Measurements from ENCODE around the gene PNKD. TPM values are rescaled to one million over a fixed set of nuclear protein-coding genes. Genes with fewer than 3 reads are reported as not detected.
"Not testable (repeated sequence)": the region's sequence is repeated elsewhere in the genome, so short reads cannot be mapped to it uniquely, and the experiment has no call there.

Gene PNKD
- total RNA-seq, 2 experiments from 2014 or later = 20.4 to 21.4 TPM

DNA sequence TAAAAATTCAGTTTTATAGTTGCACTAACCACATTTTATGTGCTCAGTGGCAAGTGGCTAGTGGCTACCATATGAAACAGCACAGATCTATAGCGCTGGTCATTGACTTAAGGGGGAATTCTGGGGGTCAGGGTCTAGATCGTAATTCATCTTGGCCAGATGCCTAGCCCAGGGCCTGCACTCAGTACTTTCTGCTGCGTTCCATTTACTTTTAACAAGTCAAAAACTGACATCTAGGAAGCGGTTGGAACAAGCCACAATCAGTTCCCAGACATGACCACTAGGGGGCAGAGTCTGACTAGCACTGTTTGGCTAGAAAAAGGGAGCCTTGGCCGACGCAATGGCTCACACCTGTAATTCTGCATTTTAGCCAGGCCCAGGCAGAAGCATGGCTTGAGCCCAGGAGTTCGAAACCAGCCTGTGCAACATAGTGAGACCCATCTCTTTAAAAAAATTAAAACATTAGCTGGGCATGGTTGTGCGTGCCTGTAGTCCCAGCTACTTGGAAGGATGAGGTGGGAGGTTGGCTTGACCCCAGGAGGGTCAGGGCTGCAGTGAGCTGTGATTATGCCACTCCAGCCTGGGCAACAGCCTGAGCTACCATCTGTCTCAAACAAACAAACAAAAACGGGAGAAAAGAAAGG is 31.0 kb downstream of the PNKD start:
- Mint-ChIP-seq H3K4me3 (no peak overlapping the region), H3K27me3 (ENCODE audit: low read depth) (no peaks in the 10 kb centered on the region), H3K4me1 (ENCODE audit: low read depth) (peaks cover 5% of the 10 kb centered on the region), H3K27ac (no peak overlapping the region), H3K36me3 (ENCODE audit: low read depth) (no peaks in the 10 kb centered on the region), H3K9me3 (no peaks in the 10 kb centered on the region)
- intact Hi-C loops (cut with micrococcal nuclease) = loop anchor here (1.0 kb wide), 6 partner anchors 29 to 546 kb away; partner anchors contain the start of gene CATIP
- DNase-seq = peak; percentile 97
- CTCF ChIA-PET = interaction anchor here (0.7 to 3.9 kb wide), 24 partner anchors 8 to 546 kb away, joined by 3 to 62 read pairs (median 4); partner anchors contain the start of genes CATIP and TMBIM1

DNA sequence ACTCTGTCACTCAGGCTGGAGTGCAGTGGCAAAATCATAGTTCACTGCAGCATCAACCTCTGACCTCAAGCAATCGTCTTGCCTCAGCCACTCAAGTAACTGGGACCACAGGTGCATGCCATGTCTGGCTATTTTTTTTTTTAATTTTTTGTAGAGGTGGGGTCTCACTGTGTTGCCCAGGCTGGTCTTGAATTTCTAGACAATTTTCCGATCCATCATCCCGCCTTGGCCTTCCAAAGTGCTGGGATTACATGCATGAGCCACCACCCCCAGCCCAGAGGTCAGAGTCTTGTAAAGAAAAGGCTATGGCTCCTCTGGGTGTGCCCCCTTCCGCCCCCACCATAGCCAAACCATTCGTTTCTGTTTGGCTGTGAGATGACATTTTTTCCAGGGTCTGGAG is 35.1 kb downstream of the PNKD start:
- CTCF ChIA-PET = interaction anchor here (0.7 kb wide), 1 partner anchor 51 kb away, joined by 4 read pairs; the partner anchor contains the start of gene CATIP
- DNase-seq = no peak
- H3K27me3 Mint-ChIP-seq (ENCODE audit: low read depth) = no peaks in the 10 kb centered on the region
- intact Hi-C loops (cut with micrococcal nuclease) = no loop called here
- H3K4me1 Mint-ChIP-seq (ENCODE audit: low read depth) = peaks cover 9% of the 10 kb centered on the region
- H3K4me3 Mint-ChIP-seq = no peak overlapping the region
- no peaks in the 10 kb centered on the region for H3K9me3 Mint-ChIP-seq
- H3K36me3 Mint-ChIP-seq (ENCODE audit: low read depth) = no peaks in the 10 kb centered on the region
- H3K27ac Mint-ChIP-seq = no peak overlapping the region

DNA sequence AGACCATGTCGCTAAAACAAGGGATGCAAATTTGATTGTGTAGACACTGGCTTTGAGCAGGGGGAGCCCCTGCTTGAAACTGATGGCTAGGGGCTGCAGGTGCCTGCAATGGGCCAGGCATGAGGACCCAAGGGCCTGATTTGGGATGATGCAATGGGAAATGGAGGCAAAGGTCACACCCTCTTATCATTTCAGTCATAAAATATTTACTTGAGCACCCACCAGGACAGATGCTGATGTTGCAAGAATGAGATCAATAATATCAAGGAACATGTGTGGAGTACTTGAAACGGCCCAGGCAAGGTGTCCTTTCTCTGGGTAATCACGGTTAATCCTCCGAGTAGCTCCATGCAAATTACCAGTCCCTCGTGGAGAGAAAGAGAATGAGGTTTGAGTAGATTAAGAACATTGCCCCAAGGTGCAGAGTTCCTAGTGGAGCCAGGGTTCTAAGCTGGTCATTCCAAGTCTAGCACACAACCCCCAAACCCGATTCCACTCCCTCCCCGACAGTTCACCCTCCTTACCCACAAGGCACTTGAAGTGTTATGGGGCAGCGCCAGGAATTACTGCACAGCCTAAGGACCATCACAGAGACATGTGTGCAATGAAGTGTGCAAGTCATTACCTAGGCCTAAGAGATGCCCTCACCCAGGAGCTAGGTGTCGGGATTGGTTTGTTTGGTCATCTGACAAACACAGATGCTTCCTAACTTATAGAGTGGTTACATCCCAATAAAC is 36.0 kb downstream of the PNKD start:
- Mint-ChIP-seq H3K27ac (no peak overlapping the region), H3K4me3 (no peak overlapping the region), H3K9me3 (no peaks in the 10 kb centered on the region), H3K4me1 (ENCODE audit: low read depth) (peaks cover 7% of the 10 kb centered on the region), H3K27me3 (ENCODE audit: low read depth) (no peaks in the 10 kb centered on the region), H3K36me3 (ENCODE audit: low read depth) (no peaks in the 10 kb centered on the region)
- CTCF ChIA-PET = interaction anchor here (0.6 to 2.2 kb wide), 4 partner anchors 10 to 99 kb away, joined by 4 to 9 read pairs (median 5); partner anchors contain the start of gene CATIP
- intact Hi-C loops (cut with micrococcal nuclease) = no loop called here
- no peak for DNase-seq

DNA sequence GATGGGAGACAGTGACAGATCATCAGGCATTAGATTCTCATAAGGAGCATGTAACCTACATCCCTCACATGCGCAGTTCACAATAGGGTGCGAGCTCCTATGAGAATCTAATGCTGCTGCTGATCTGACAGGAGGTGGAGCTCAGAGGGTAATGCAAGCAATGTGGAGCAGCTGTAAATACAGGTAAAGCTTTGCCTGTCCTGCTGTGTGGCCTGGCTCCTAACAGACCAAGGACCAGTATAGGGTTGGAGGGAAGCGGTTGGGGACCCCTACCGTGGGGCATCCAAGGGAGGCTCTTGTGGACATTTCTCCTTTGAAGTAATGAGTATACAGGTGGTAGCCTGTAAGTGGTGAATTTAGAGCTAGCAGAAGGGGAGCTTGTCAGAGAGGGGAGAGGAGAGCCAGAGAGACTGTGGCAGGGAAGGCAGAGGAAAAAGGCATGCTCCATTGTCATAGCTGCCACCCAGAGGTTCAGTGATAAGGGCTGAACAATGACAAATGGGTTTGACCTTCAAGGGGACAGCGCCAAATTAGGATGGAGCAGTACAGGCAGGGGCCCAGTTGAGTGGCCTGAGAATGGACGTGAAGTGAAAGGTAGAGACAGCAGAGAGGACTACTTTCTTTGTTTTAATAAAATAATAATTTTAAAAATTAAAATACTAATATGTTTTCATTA is 37.2 kb downstream of the PNKD start:
- Mint-ChIP-seq H3K36me3 (ENCODE audit: low read depth) (no peaks in the 10 kb centered on the region), H3K9me3 (no peaks in the 10 kb centered on the region), H3K27ac (no peak overlapping the region), H3K27me3 (ENCODE audit: low read depth) (no peaks in the 10 kb centered on the region), H3K4me3 (no peak overlapping the region), H3K4me1 (ENCODE audit: low read depth) (peaks cover 5% of the 10 kb centered on the region)
- CTCF ChIA-PET = interaction anchor here (0.6 to 2.2 kb wide), 6 partner anchors 10 to 468 kb away, joined by 3 to 9 read pairs (median 4); partner anchors contain the start of gene CATIP
- no peak for DNase-seq
- intact Hi-C loops (cut with micrococcal nuclease) = no loop called here

DNA sequence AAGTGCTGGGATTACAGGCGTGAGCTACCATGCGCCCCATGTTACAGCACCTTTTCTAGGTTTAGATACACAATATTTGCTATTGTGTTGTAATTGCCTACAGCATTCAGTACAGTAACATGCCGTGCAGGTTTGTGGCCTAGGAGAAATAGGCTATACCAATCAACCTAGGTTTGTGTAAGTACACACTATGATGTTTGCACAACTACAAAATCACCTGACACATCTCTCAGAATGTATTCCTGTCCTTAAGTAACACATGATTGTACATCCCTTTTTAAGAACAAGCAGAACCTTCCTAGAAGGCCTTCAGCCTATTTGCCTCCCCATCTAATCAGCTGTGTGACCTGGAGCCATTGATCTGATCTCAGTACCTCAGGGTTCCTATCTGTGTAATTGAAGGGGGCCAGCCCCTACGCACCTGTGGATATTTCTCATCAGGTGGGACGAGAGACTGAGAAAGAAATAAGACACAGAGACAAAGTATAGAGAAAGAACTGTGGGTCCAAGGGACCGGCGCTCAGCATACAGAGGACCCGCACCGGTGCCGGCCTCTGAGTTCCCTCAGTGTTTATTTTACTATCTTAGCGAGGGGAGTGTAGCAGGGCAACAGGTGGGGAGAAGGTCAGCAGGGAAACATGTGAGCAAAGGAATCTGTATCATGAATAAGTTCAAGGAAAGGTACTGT is 40.7 kb downstream of the PNKD start:
- CTCF ChIA-PET = no interaction called here
- Mint-ChIP-seq H3K36me3 (ENCODE audit: low read depth) (no peaks in the 10 kb centered on the region), H3K27ac (no peak overlapping the region)

DNA sequence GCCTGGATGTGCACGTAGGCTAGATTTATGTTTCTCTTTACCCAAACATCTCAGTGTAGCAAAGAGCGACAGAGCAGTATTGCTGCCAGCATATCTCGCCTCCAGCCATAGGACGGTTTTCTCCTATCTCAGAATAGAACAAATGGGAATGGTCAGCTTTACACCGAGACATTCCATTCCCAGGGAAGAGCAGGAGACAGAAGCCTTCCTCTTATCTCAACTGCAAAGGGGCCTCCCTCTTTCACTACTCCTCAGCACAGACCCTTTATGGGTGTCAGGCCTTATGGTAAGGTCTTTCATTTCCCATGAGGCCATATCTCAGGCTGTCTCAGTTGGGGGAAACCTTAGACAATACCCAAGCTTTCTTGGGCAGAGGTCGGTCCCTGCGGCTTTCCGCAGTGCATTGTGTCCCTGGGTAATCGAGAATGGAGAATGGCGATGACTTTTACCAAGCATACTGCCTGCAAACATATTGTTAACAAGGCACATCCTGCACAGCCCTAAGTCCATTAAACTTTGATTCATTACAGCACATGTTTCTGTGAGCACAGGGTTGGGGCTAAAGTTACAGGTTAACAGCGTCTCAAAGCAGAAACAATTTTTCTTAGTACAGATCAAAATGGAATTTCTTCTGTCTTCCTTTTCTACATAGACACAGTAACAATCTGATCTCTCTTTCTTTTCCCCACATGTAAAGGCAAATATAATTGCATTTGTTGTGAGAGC is 41.4 kb downstream of the PNKD start:
- CTCF ChIA-PET = interaction anchor here (1.0 kb wide), 1 partner anchor 10 kb away, joined by 4 read pairs; no protein-coding TSS in a partner anchor
- H3K36me3 Mint-ChIP-seq (ENCODE audit: low read depth) = not testable (repeated sequence)

More for the DNA sequence above, 40.7 kb downstream of the PNKD start:
- no peaks in the 10 kb centered on the region for H3K27me3 Mint-ChIP-seq (ENCODE audit: low read depth)
- H3K9me3 Mint-ChIP-seq = no peaks in the 10 kb centered on the region
- no peak overlapping the region for H3K4me3 Mint-ChIP-seq
- peaks cover 13% of the 10 kb centered on the region for H3K4me1 Mint-ChIP-seq (ENCODE audit: low read depth)
- intact Hi-C loops (cut with micrococcal nuclease) = no loop called here
- no peak for DNase-seq

DNA sequence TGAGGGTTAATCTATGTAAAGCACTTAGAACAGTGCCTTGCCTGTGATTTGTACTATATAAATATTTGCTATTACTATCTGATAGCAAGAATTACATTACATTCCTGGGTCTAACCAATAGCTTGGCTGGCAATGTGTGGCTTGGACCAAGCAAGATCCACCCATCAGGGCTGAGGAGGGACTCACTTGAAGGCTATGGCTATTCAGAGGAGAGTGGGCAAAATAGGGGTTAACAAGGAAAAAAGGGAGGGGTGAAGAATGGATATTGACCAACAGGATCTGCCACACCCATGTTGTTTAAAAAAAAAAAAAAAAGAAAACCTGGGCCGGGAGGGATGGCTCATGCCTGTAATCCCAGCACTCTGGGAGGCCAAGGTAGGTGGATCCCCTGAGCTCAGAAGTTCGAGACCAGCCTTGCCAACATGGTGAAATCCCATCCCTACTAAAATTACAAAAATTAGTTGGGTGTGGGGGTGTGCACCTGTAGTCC is 42.0 kb downstream of the PNKD start:
- CTCF ChIA-PET = interaction anchor here (0.9 to 1.0 kb wide), 2 partner anchors 10 to 43 kb away, joined by 4 read pairs; no protein-coding TSS in a partner anchor
- H3K27ac Mint-ChIP-seq = no peak overlapping the region
- DNase-seq = no peak
- H3K9me3 Mint-ChIP-seq = no peaks in the 10 kb centered on the region
- no peaks in the 10 kb centered on the region for H3K36me3 Mint-ChIP-seq (ENCODE audit: low read depth)
- no peaks in the 10 kb centered on the region for H3K27me3 Mint-ChIP-seq (ENCODE audit: low read depth)
- H3K4me1 Mint-ChIP-seq (ENCODE audit: low read depth) = peaks cover 25% of the 10 kb centered on the region
- intact Hi-C loops (cut with micrococcal nuclease) = no loop called here
- H3K4me3 Mint-ChIP-seq = no peak overlapping the region

More for the DNA sequence above, 41.4 kb downstream of the PNKD start:
- H3K4me3 Mint-ChIP-seq; intact Hi-C loops (cut with micrococcal nuclease); DNase-seq; H3K27ac Mint-ChIP-seq; H3K27me3 Mint-ChIP-seq (ENCODE audit: low read depth); H3K9me3 Mint-ChIP-seq: not testable (repeated sequence)
- peaks cover 19% of the 10 kb centered on the region for H3K4me1 Mint-ChIP-seq (ENCODE audit: low read depth)

DNA sequence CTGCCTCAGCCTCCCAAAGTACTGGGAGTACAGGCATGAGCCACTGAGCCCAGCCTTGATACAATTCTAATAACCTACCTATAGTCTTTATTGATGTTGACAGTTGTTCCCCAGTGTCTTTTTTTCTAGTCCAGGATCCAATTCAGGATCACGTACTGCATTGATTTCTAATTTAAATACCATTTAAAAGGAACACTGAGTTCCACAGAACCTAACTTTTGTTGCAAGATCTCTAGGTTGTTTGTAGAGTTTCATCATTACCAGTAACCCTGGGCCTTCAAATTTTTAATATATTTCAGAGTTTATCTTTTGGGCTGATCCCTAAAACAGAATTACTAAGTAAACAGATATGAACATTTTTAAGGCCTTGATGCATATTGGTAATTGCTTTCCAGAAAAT is 43.0 kb downstream of the PNKD start:
- Mint-ChIP-seq H3K4me3 (no peak overlapping the region), H3K4me1 (ENCODE audit: low read depth) (peaks cover 31% of the 10 kb centered on the region), H3K9me3 (no peaks in the 10 kb centered on the region), H3K36me3 (ENCODE audit: low read depth) (no peaks in the 10 kb centered on the region), H3K27me3 (ENCODE audit: low read depth) (no peaks in the 10 kb centered on the region), H3K27ac (no peak overlapping the region)
- intact Hi-C loops (cut with micrococcal nuclease) = no loop called here
- no peak for DNase-seq
- CTCF ChIA-PET = no interaction called here

DNA sequence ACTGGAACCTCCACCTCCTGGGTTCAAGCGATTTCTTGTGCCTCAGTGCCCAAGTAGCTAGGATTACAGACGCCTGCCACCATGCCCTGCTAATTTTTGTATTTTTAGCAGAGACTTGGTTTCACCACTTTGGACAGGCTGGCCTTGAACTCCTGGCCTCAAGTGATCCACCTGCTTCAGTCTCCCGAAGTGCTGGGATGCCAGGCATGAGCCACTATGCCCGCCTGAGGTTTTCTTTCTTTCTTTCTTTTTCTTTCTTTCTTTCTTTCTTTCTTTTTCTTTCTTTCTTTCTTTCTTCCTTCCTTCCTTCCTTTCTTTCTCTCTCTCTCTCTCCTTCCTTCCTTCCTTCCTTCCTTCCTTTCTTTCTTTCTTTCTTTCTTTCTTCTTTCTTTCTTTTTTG is 44.4 kb downstream of the PNKD start:
- H3K4me3 Mint-ChIP-seq; H3K36me3 Mint-ChIP-seq (ENCODE audit: low read depth); DNase-seq; H3K9me3 Mint-ChIP-seq; H3K27ac Mint-ChIP-seq; H3K27me3 Mint-ChIP-seq (ENCODE audit: low read depth): not testable (repeated sequence)
- H3K4me1 Mint-ChIP-seq (ENCODE audit: low read depth) = peaks cover 33% of the 10 kb centered on the region
- intact Hi-C loops (cut with micrococcal nuclease) = loop anchor here (5.0 kb wide), 2 partner anchors 53 to 83 kb away; partner anchors contain the start of gene CTDSP1
- CTCF ChIA-PET = interaction anchor here (1.0 kb wide), 1 partner anchor 13 kb away, joined by 3 read pairs; no protein-coding TSS in a partner anchor

DNA sequence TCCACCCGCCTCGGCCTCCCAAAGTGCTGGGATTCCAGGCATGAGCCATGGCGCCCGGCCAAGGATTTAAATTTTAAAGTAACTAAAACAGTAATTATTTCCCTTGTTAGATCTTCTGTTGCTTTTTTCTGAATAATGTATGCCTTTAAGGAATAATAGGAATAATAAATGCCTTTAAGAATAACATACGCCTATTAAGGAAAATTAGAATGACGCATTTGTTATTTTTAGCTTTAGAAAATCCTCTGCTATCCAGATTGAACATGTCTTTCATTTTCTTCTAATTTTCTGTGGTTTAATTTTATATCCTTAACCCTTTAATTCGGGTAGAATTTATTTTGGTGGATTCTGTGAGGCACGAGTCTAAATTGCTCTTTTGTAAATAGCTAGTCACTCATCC is 45.1 kb downstream of the PNKD start:
- H3K4me3 Mint-ChIP-seq = no peak overlapping the region
- no peak overlapping the region for H3K27ac Mint-ChIP-seq
- CTCF ChIA-PET = interaction anchor here (0.7 to 1.7 kb wide), 4 partner anchors 13 to 537 kb away, joined by 3 to 8 read pairs (median 3); no protein-coding TSS in a partner anchor

DNA sequence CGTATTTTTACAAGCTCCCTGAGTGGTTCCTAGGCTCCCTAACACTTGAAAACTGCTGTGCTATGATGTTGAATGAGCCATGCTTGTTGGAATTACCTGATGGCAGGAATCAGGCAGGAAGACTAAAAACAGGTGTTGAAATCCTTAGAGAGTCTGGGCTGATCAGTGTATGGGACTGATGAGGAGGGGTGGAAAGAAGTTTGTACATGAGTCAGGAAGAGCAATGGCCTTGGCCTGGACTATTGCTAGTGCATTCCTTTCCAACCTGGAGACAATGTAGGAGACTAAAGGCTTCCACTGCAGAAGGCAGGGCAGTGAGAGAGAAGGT is 46.9 kb downstream of the PNKD start:
- CTCF ChIA-PET = interaction anchor here (0.6 to 2.4 kb wide), 5 partner anchors 9 to 310 kb away, joined by 3 to 8 read pairs (median 5); no protein-coding TSS in a partner anchor

More for the DNA sequence above, 45.1 kb downstream of the PNKD start:
- Mint-ChIP-seq H3K27me3 (ENCODE audit: low read depth) (no peaks in the 10 kb centered on the region), H3K9me3 (no peaks in the 10 kb centered on the region), H3K4me1 (ENCODE audit: low read depth) (peaks cover 34% of the 10 kb centered on the region), H3K36me3 (ENCODE audit: low read depth) (peaks cover 1% of the 10 kb centered on the region)
- no peak for DNase-seq
- intact Hi-C loops (cut with micrococcal nuclease) = loop anchor here (5.0 kb wide), 2 partner anchors 52 to 82 kb away; partner anchors contain the start of gene CTDSP1

More for the DNA sequence above, 46.9 kb downstream of the PNKD start:
- Mint-ChIP-seq H3K27ac (peak overlapping the region; percentile 91), H3K36me3 (ENCODE audit: low read depth) (peaks cover 1% of the 10 kb centered on the region), H3K9me3 (no peaks in the 10 kb centered on the region), H3K27me3 (ENCODE audit: low read depth) (no peaks in the 10 kb centered on the region), H3K4me3 (no peak overlapping the region), H3K4me1 (ENCODE audit: low read depth) (peaks cover 45% of the 10 kb centered on the region)
- DNase-seq = no peak
- intact Hi-C loops (cut with micrococcal nuclease) = loop anchor here (5.0 kb wide), 2 partner anchors 50 to 80 kb away; partner anchors contain the start of gene CTDSP1
